NCI-H146 treated with DMSO at 0.1 percent for 48 hours (cell line): ENCODE results near the gene OVCH1.
"Not testable (repeated sequence)": the region's sequence is repeated elsewhere in the genome, so short reads cannot be mapped to it uniquely, and the experiment has no call there.

Experiments
- DNase-seq: peaks from one replicate; lab custom pipeline; 2025; ENCODE audit not compliant: unreplicated experiment; lab: John Stamatoyannopoulos, UW

Gene OVCH1

DNA sequence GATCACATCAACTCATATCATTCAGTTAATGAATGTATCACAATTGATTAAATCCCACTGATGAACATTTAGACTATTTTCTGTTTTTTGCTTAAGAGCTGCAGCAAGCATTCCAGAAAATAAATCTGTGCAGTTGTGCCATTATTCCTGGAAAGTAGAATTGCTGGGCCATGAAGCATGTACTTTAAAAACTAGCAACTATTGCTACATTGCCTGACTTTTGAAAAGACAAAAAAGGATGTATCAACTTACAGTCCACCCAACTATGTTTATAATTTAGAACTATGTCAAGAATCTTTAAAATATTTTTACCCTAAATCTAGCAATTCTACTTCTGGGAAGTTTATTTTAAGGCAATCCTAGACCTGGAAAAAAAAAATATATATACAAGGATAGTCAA, 83.1 kb downstream of the OVCH1 start:
- DNase-seq, result no peak

DNA sequence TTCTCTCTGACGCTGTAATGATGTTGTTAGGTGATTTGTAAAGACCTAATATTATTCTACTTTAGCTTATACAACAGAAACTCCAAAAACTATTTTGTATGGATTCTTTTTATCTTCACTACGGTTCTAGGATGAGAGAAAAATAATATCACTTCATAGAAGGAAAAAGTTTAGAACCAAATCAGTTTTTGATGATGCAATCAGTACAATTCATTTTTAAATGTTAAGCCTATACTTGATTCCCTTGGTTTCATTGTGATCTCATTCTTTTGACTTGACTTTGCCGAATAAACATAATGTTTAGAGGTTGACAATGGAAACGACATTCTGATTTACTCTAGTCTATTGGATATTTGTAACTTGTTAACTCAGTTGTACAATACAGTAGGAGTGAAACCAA, 91.9 kb downstream of the OVCH1 start:
- DNase-seq, result no peak

DNA sequence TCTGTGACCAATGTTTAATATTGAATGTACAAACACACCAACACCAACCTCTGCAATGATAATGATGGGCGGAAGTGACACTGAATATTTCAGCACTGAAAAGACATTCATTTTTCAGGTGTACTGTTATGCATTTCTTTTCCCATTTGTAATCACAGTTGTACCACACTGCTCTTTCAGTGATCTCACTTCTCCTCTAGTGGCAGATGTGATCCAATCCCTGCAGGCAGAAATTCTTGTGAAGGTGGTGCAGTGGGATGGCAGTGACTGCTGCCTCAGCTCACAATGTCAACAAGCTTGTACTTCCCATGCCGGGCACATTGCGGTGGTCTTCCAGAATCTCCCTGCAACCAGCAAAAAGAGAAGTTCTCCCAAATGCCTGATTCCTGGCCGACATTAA, 93.5 kb downstream of the OVCH1 start:
- DNase-seq, result no peak

GRCh38 chr12:29402437-29402836, 95.0 kb downstream of the OVCH1 start:
- no peak for DNase-seq

DNA sequence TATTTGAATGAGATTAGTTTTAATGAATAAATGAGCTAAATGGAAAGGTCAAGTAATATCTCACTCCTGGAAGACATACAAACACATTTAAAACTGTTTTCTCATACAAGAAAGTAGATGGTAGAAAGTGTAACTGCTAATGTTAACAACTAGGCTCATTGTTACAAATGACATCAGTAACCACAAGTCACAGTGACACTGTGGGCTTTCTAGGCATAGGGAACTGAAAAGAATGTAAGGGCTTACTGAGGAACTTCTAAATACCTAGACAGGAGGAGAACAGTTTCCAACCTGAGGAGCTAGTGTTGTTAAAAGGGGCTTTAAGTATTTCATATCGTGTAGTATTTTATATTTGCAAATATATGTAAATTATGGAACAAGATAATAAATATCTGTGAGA, 99.0 kb downstream of the OVCH1 start:
- DNase-seq, result no peak

- no peak for DNase-seq
Observed at GRCh38 chr12:29396774-29397173, 100.7 kb downstream of the OVCH1 start.

GRCh38 chr12:29395356-29395755, 102.1 kb downstream of the OVCH1 start:
- no peak for DNase-seq

GRCh38 chr12:29390419-29390818, 107.1 kb downstream of the OVCH1 start:
- DNase-seq, result not testable (repeated sequence)

DNA sequence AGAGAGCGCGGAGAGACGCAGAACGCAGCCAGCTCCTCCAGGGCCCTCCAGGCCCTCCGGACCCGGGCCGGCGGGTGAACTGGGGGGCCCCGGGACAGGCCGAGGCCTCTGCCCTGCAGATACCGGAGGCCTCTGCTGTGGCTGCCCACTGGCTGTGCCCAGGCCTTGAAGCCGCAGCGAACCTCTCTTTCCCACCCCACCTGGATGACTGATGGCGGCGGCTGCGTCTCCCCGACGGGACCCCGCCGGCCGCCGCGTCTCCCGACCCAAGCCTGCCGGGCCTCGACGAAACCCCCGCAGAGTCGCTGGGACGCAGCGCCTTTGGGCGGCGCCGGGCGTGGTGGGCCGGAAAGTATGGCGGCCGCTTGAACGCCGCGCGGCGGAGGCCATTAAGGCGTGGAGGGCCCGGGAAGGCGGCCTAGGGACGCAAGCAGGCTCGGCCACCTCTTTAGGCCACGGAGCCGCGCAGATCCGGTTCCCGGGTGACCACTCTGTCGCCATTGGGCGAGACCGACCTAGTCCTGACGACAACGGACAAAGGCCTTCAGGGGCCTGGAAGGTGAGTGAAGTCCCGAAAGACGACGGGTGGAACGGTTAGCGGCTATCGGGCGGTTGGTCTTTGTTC, 108.1 kb downstream of the OVCH1 start:
- no peak for DNase-seq

DNA sequence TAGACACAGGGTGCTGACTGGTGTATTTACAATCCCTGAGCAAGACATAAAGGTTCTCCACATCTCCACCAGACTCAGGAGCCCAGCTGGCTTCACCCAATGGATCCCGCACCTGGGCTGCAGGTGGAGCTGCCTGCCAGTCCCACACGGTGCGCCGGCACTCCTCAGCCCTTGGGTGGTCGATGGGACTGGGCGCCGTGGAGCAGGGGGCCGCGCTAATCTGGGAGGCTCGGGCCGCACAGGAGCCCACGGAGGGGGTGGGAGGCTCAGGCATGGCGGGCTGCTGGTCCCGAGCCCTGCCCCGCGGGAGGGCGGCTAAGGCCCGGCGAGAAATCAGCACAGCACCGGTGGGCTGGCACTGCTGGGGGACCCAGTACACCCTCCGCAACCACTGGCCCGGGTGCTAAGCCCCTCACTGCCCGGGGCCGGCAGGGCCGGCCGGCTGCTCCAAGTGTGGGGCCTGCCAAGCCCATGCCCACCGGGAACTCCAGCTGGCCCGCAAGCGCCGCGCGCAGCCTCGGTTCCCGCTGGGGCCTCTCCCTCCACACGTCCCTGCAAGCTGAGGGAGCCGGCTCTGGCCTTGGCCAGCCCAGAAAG, 111.3 kb downstream of the OVCH1 start:
- DNase-seq, result not testable (repeated sequence)

GRCh38 chr12:29385194-29385593, 112.3 kb downstream of the OVCH1 start:
- not testable (repeated sequence) for DNase-seq

DNA sequence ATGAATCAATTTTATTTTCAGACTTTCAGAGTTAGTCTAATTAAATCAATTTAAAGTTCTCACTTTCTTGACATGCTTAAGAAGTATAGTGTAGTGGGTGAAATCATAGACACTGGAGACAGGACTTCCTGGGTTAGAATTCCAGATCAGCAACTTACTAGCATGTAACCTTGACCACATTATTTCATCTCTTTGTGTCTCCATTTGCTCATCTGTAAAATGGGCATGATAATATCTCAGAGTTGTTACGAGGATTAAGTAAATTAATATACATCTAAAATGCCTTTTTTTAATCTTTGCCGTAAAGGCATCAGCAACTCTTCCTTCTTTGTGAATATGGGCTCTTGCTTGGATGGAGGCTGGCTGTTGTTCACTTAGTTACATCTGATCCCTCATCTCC, 115.2 kb downstream of the OVCH1 start:
- no peak for DNase-seq

DNA sequence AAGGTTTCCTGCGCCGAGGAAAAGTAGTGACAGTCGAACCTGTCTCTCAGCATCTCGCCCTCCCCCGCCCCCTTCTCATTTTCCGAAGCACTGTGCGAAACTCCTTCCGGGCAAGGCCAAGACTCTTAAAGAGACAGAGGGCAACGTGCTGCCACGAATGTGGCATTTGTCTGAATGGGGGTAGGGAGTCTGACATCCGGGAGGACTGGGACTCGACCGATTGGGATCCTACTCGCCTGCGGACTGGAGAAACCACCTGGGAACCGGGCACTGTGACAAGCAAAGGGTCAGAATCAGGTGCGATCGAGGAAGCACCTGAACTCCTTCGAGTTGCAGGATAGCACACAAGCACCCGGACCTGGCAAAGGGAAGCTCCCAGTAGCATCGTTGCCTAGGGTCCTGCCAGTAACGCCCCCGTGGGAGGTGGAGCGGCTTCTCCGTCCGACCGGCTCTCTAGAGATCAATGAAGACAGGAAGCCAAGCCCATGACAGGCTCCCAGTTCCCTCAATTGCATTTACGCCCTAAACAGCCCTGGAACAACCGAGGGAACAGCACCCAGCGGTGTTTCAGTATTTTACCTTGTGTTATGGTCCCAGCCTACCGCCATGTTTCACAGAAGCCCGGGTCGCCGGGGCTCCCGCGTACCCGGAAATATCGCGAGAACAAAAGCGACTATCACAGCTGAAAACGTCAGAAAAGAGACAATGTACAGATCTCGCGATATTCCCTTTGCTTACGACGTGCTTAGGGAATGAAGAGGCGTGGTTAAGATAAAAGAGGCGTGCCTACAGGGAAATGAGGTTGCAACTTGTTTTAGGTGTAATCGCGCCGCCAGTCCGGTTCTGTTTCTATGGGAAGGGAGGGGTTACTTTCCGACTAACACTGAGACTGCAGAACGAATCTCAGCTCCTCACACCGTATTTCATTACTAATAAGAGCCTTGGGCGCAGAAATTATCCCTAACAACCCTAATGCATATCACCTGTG, 116.7 kb downstream of the OVCH1 start, which contains the start of gene ERGIC2:
Gene ERGIC2 (minus strand): TSS at position 637 of the 988 bp plus-strand sequence. CDS start 9,539 bp downstream, outside the sequence.
- DNase-seq, result peak; percentile 100
